Astrocyte of the spinal cord (primary cell): ENCODE results near the gene DOK4.
A peak's percentile ranks its signal among the peaks of the same experiment; 100 is the strongest.
"Not testable (repeated sequence)": the region's sequence is repeated elsewhere in the genome, so short reads cannot be mapped to it uniquely, and the experiment has no call there.

Experiments
- DNase-seq: peaks from one replicate; pipeline ENCODE4 v3.0.0; 2011; ENCODE audit warnings: low read depth, low spot score
- H3K4me3 ChIP-seq: 2 replicates; pipeline ENCODE4 v1.5.1; 2011; ENCODE audit warnings: low read depth, mild to moderate bottlenecking, low read length, moderate library complexity
- CTCF ChIP-seq: IDR thresholded peaks from 2 replicates; pipeline ENCODE4 v1.5.1; 2012; ENCODE audit warnings: low read depth, mild to moderate bottlenecking, low read length, inconsistent platforms
- in situ Hi-C: cut with HindIII; loops from 2 replicates; pipeline ENCODE4 v1.10.0; 2017; ENCODE audit warnings: low sequenced_read_pairs

DOK4 gene

GRCh38 chr16:57447186-57447962 lies 38.9 kb downstream of the DOK4 start, which contains the start of the genes CIAPIN1 and COQ9:
Gene CIAPIN1, minus strand, starts transcription at chr16:57447385. Its CDS starts 6,457 bp downstream, at chr16:57440928.
Gene COQ9, plus strand, starts transcription at chr16:57447479. Its CDS starts 27 bp downstream, at chr16:57447506.
- peak within 1 kb of the TSS; percentile 91 for H3K4me3 ChIP-seq
- in situ Hi-C loops: no loop called here
- no peak for TF ChIP-seq CTCF
- peak; percentile 94 for DNase-seq

- no peak for TF ChIP-seq CTCF
- H3K4me3 ChIP-seq: peak overlapping the region; percentile 91
- DNase-seq: peak; percentile 23
- in situ Hi-C loops: no loop called here
Observed at GRCh38 chr16:57446531-57447185, 39.6 kb downstream of the DOK4 start.

GRCh38 chr16:57445510-57445909 lies 40.8 kb downstream of the DOK4 start:
- in situ Hi-C loops: no loop called here
- H3K4me3 ChIP-seq: no peak overlapping the region
- DNase-seq: no peak
- TF ChIP-seq CTCF: no peak

GRCh38 chr16:57444711-57445110 lies 41.6 kb downstream of the DOK4 start:
- no peak overlapping the region for H3K4me3 ChIP-seq
- TF ChIP-seq CTCF: no peak
- no peak for DNase-seq
- in situ Hi-C loops: no loop called here

- in situ Hi-C loops, DNase-seq, H3K4me3 ChIP-seq: not testable (repeated sequence)
Observed at GRCh38 chr16:57440551-57440950, 45.7 kb downstream of the DOK4 start.

GRCh38 chr16:57439947-57440346 lies 46.3 kb downstream of the DOK4 start:
- in situ Hi-C loops: not testable (repeated sequence)

GRCh38 chr16:57435838-57436237 lies 50.5 kb downstream of the DOK4 start:
- no peak overlapping the region for H3K4me3 ChIP-seq
- no peak for TF ChIP-seq CTCF
- in situ Hi-C loops: no loop called here
- DNase-seq: no peak

More at GRCh38 chr16:57439947-57440346, 46.3 kb downstream of the DOK4 start:
- DNase-seq, H3K4me3 ChIP-seq: not testable (repeated sequence)
